Nucleus accumbens (tissue), 56 donors: ENCODE measurements around the gene WIPF3.
"Not testable (repeated sequence)": the region's sequence is repeated elsewhere in the genome, so short reads cannot be mapped to it uniquely, and the experiment has no call there.

Experiments used
- DNase-seq, 56 donors: peaks; one replicate each; lab custom pipeline; 2025; lab: John Stamatoyannopoulos, UW

The WIPF3 gene

GRCh38 chr7:29945259-29945809, 139.0 kb downstream of the WIPF3 start:
- no peak for DNase-seq

- DNase-seq = peak in 4 of 56 donors; percentile 18 to 44 (median 22)
Observed at GRCh38 chr7:29946428-29947186, 140.3 kb downstream of the WIPF3 start.

GRCh38 chr7:29948587-29948986, 142.3 kb downstream of the WIPF3 start:
- DNase-seq = no peak

- DNase-seq = no peak
Observed at GRCh38 chr7:29950480-29950879, 144.2 kb downstream of the WIPF3 start.

- no peak for DNase-seq
Observed at GRCh38 chr7:29951206-29951605, 144.9 kb downstream of the WIPF3 start.

GRCh38 chr7:29953726-29954347, 147.5 kb downstream of the WIPF3 start:
- no peak for DNase-seq

GRCh38 chr7:29955075-29955792, 148.9 kb downstream of the WIPF3 start:
- no peak for DNase-seq

GRCh38 chr7:29955799-29956486, 149.6 kb downstream of the WIPF3 start:
- no peak for DNase-seq

GRCh38 chr7:29956487-29956836, 150.2 kb downstream of the WIPF3 start:
- DNase-seq = no peak

GRCh38 chr7:29957521-29958310, 151.4 kb downstream of the WIPF3 start:
- no peak for DNase-seq

GRCh38 chr7:29958667-29959358, 152.5 kb downstream of the WIPF3 start:
- DNase-seq = no peak

GRCh38 chr7:29961611-29962010, 155.3 kb downstream of the WIPF3 start:
- DNase-seq = not testable (repeated sequence)

- DNase-seq = no peak
Observed at GRCh38 chr7:29962035-29962434, 155.7 kb downstream of the WIPF3 start.

GRCh38 chr7:29965030-29965429, 158.7 kb downstream of the WIPF3 start:
- peak in 1 of 56 donors; percentile 13 for DNase-seq
